H1 (cell line): Measurements from ENCODE around the gene EFEMP2. TPM values are rescaled to one million over a fixed set of nuclear protein-coding genes. Genes with fewer than 3 reads are reported as not detected.
"Not testable (repeated sequence)": the region's sequence is repeated elsewhere in the genome, so short reads cannot be mapped to it uniquely, and the experiment has no call there.

Source experiments
- CTCF ChIA-PET: fragments of 300-600 bp; sonication (Branson Sonifier 250); formaldehyde crosslinking; loops from one replicate; lab custom pipeline; 2021; ENCODE audit not compliant: partially characterized antibody; lab: Charles Lee
- POLR2A ChIA-PET: fragments of 300-600 bp; sonication (Branson Sonifier 250); formaldehyde crosslinking; loops from one replicate; lab custom pipeline; 2021; ENCODE audit warnings: inconsistent platforms; ENCODE audit not compliant: partially characterized antibody; lab: Charles Lee
- DNase-seq, 2 experiments: peaks; one replicate each; pipeline versions ENCODE4 v3.0.0 to v3.0.0-alpha.2; 2010 to 2022; ENCODE audit warnings: low spot score in 2 of 2, low read depth in 1 of 2, mixed read lengths in 1 of 2
- FAIRE-seq: peaks from 2 replicates; lab custom pipeline; 2011; peaks lifted over from hg19 to GRCh38; lab: Jason Lieb, UNC
- H2AFZ ChIP-seq: 2 replicates; pipeline ENCODE4 v1.8.1; 2012; ENCODE audit warnings: low read length, inconsistent platforms
- H2AK5ac ChIP-seq: 2 replicates; pipeline ENCODE4 v1.6.1; 2013; ENCODE audit warnings: low read depth, low read length
- H2BK120ac ChIP-seq: replicated peaks from 2 replicates; pipeline ENCODE3; 2013; ENCODE audit warnings: low read depth, low read length, inconsistent platforms
- H2BK12ac ChIP-seq: 2 replicates; pipeline ENCODE4 v1.6.1; 2013; ENCODE audit warnings: low read depth, low read length
- H2BK15ac ChIP-seq: 2 replicates; pipeline ENCODE4 v1.6.1; 2013; ENCODE audit warnings: low read length
- H2BK20ac ChIP-seq: 2 replicates; pipeline ENCODE4 v1.6.1; 2013; ENCODE audit warnings: low read length
- H2BK5ac ChIP-seq: 2 replicates; pipeline ENCODE4 v1.6.1; 2013; ENCODE audit warnings: low read depth, low read length
- H3K14ac ChIP-seq: 2 replicates; pipeline ENCODE4 v1.6.1; 2013; ENCODE audit warnings: inconsistent platforms; ENCODE audit not compliant: insufficient read length
- H3K18ac ChIP-seq: 2 replicates; pipeline ENCODE4 v1.6.1; 2013; ENCODE audit warnings: low read length; ENCODE audit errors: extremely low read depth
- H3K23ac ChIP-seq: 2 replicates; pipeline ENCODE4 v1.6.1; 2013; ENCODE audit warnings: inconsistent platforms; ENCODE audit not compliant: insufficient read length
- H3K23me2 ChIP-seq: 2 replicates; pipeline ENCODE4 v1.6.1; 2013; ENCODE audit warnings: low read depth, low read length
- H3K27ac ChIP-seq: 2 replicates; pipeline ENCODE4 v1.6.1; 2011; ENCODE audit warnings: low read depth, low read length, inconsistent platforms
- H3K27me3 ChIP-seq, 4 experiments: replicated peaks in 1 of 4; 1 replicate in 1 of 4; 2 replicates in 3 of 4; pipeline versions ENCODE4 v1.6.1 to v1.8.1; 2011 to 2013; ENCODE audit warnings: low read length in 3 of 4, mild to moderate bottlenecking in 3 of 4, inconsistent platforms in 2 of 4, mixed read lengths in 2 of 4, moderate library complexity in 1 of 4; ENCODE audit not compliant: control insufficient read depth in 3 of 4, insufficient read depth in 3 of 4; ENCODE audit errors: extremely low read depth in 1 of 4
- H3K36me3 ChIP-seq, 4 experiments: 2 replicates each; pipeline versions ENCODE4 v1.6.1 to v1.8.1; 2011 to 2013; ENCODE audit warnings: mild to moderate bottlenecking in 4 of 4, low read length in 3 of 4, moderate library complexity in 2 of 4, control low read depth in 1 of 4, inconsistent platforms in 1 of 4; ENCODE audit not compliant: insufficient read depth in 4 of 4, control insufficient read depth in 2 of 4
- H3K4ac ChIP-seq: replicated peaks from 2 replicates; pipeline ENCODE3; 2013; ENCODE audit warnings: low read length, low read depth, mixed read lengths, inconsistent platforms; ENCODE audit not compliant: insufficient read length
- H3K4me1 ChIP-seq, 4 experiments: replicated peaks in 1 of 4; 1 replicate in 1 of 4; 2 replicates in 3 of 4; pipeline versions ENCODE4 v1.6.1 to v1.8.1; 2011 to 2013; ENCODE audit warnings: low read length in 3 of 4, inconsistent platforms in 2 of 4, mixed read lengths in 1 of 4; ENCODE audit not compliant: insufficient read depth in 4 of 4, control insufficient read depth in 3 of 4
- H3K4me2 ChIP-seq, 2 experiments: 2 replicates each; pipeline versions ENCODE4 v1.6.1 to v1.8.1; 2011 to 2013; ENCODE audit warnings: low read depth in 2 of 2, low read length in 2 of 2, control low read depth in 1 of 2, inconsistent platforms in 1 of 2, mild to moderate bottlenecking in 1 of 2; ENCODE audit not compliant: insufficient read depth in 1 of 2
- H3K4me3 ChIP-seq, 4 experiments: fragments of 200-600, 300-600 bp in 1 of 4; sonication (generic), shearing (Covaris generic), sonication (Bioruptor Twin) in 1 of 4; 2 replicates each; pipeline versions ENCODE4 v1.5.1 to v1.8.1; 2011 to 2016; ENCODE audit warnings: low read length in 4 of 4, low read depth in 3 of 4, control low read depth in 2 of 4, inconsistent platforms in 2 of 4, mild to moderate bottlenecking in 2 of 4, mixed read lengths in 1 of 4, moderate library complexity in 1 of 4; ENCODE audit not compliant: insufficient read depth in 2 of 4; ENCODE audit errors: extremely low read depth in 1 of 4
- H3K56ac ChIP-seq: replicated peaks from 2 replicates; pipeline ENCODE3; 2013; ENCODE audit warnings: low read depth, mild to moderate bottlenecking, mixed read lengths, low read length, inconsistent platforms; ENCODE audit not compliant: insufficient read length
- H3K79me1 ChIP-seq: 2 replicates; pipeline ENCODE4 v1.6.1; 2013; ENCODE audit warnings: low read depth, low read length, control low read depth
- H3K79me2 ChIP-seq, 2 experiments: 2 replicates each; pipeline versions ENCODE4 v1.6.1 to v1.8.1; 2012 to 2013; ENCODE audit warnings: low read length in 2 of 2, mild to moderate bottlenecking in 2 of 2, inconsistent platforms in 1 of 2; ENCODE audit not compliant: insufficient read depth in 2 of 2, control insufficient read depth in 1 of 2
- H3K9ac ChIP-seq, 4 experiments: replicated peaks in 1 of 4; 1 replicate in 1 of 4; 2 replicates in 3 of 4; pipeline versions ENCODE4 v1.6.1 to v1.8.1; 2011 to 2013; ENCODE audit warnings: low read depth in 3 of 4, low read length in 3 of 4, control low read depth in 2 of 4, mild to moderate bottlenecking in 2 of 4, moderate library complexity in 2 of 4, inconsistent platforms in 1 of 4; ENCODE audit errors: extremely low read depth in 1 of 4
- H3K9me3 ChIP-seq, 2 experiments: 2 replicates each; pipeline versions ENCODE4 v1.6.1 to v1.8.1; 2012 to 2013; ENCODE audit warnings: mild to moderate bottlenecking in 2 of 2, moderate library complexity in 2 of 2, control low read depth in 1 of 2, inconsistent platforms in 1 of 2, low read depth in 1 of 2, low read length in 1 of 2, mixed read lengths in 1 of 2; ENCODE audit not compliant: insufficient read depth in 2 of 2
- H4K20me1 ChIP-seq, 2 experiments: replicated peaks in 1 of 2; 2 replicates each; pipeline versions ENCODE3 to v1.8.1; 2011 to 2013; ENCODE audit warnings: inconsistent platforms in 2 of 2, low read length in 2 of 2, mild to moderate bottlenecking in 1 of 2; ENCODE audit not compliant: insufficient read depth in 2 of 2, control insufficient read depth in 1 of 2
- H4K5ac ChIP-seq: 2 replicates; pipeline ENCODE4 v1.6.1; 2013; ENCODE audit warnings: low read length, low read depth, mixed read lengths, inconsistent platforms; ENCODE audit not compliant: insufficient read length
- H4K8ac ChIP-seq: 2 replicates; pipeline ENCODE4 v1.8.0; 2013; ENCODE audit warnings: mild to moderate bottlenecking, moderate library complexity, low read length, inconsistent platforms; ENCODE audit not compliant: insufficient read depth; ENCODE audit errors: extremely low read depth
- H4K91ac ChIP-seq: replicated peaks from 2 replicates; pipeline ENCODE3; 2013; ENCODE audit warnings: low read length, mixed read lengths, inconsistent platforms; ENCODE audit not compliant: insufficient read length
- WGBS, 2 experiments: shearing (Covaris generic) in 1 of 2; methylation state at CpG; one replicate each; pipeline versions ENCODE4 v1.1.6 to v1.1.7; 2013 to 2015; ENCODE audit warnings: low lambda C conversion rate in 2 of 2, mixed read lengths in 2 of 2, inconsistent platforms in 1 of 2, low coverage in 1 of 2, missing lambda C conversion rate in 1 of 2; ENCODE audit not compliant: insufficient replicate concordance in 2 of 2, insufficient coverage in 1 of 2, insufficient read length in 1 of 2; ENCODE audit errors: extremely low coverage in 1 of 2, missing lambda C conversion rate in 1 of 2; 5-methylcytosine and 5-hydroxymethylcytosine counted together
- polyA plus RNA-seq, 7 experiments: library from polyadenylated mRNA; depleted of rRNA in 3 of 7; stranded (reverse) in 5 of 7; unstranded in 2 of 7; fragments of >200 nt in 5 of 7; fragments of 200-250 nt in 2 of 7; gene quantifications; 1 replicate in 5 of 7; 2 replicates in 1 of 7; 4 replicates in 1 of 7; pipeline versions ENCODE4 v1.2.1 to v1.2.3, GENCODE V29; 2011 to 2013; ENCODE audit warnings: missing spikeins in 2 of 7, mixed read lengths in 2 of 7
- total RNA-seq: library from RNA; stranded (reverse); fragmentation: NEBNext Ultra II Directional; extraction: Animal tissue kit (Norgen Biotek cat#: 25700); gene quantifications from 2 replicates; pipeline ENCODE4 v1.2.1, GENCODE V29; 2021

Gene EFEMP2
- total and polyA plus RNA-seq, 2 of the 8 experiments (the other 6 are each of a cell fraction or from before 2014, with no cell fraction given) = 8.8 to 17.2 TPM

DNA sequence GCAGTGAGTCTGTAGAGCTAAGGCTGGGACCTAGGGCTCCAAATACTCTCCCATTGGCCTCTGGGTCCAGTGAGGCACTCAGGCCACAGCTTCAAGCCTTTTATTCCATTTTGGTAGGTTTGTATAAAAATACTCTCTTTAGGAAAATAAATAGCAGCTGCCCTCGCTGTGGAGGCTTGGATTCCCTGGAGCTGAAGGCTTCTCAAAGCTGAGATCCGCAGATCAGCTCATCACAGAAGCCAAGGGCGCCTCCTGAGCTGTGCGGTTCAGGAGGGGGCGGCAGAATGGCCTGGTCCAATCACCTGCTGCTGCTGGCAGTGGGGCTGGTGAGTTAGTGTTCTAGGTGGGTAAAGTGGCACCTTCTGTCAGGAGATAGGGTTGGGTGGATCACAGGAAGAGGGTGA, 19.5 kb upstream of the EFEMP2 start:
- not testable (repeated sequence) for DNase-seq, H4K20me1 ChIP-seq, H3K14ac ChIP-seq, H4K5ac ChIP-seq, H3K36me3 ChIP-seq, H3K4ac ChIP-seq, H4K8ac ChIP-seq, FAIRE-seq, H2BK5ac ChIP-seq, H2BK20ac ChIP-seq, H2BK15ac ChIP-seq, H2BK120ac ChIP-seq, H2AK5ac ChIP-seq, H2AFZ ChIP-seq, H3K18ac ChIP-seq, H3K56ac ChIP-seq, H3K9me3 ChIP-seq, H4K91ac ChIP-seq, H3K23ac ChIP-seq, H3K79me1 ChIP-seq, H3K79me2 ChIP-seq, H3K27ac ChIP-seq
- CTCF ChIA-PET = interaction anchor here (0.6 to 19.6 kb wide), 19 partner anchors 8 to 536 kb away, joined by 3 to 283 read pairs (median 7); partner anchors contain the start of genes AP5B1, C11orf68, CFL1 and EFEMP2
- 82% methylated on average over 5 of the region's 5 CpGs; no CpG with 5 or more reads in 1 of the 2 experiments for WGBS, 2 experiments
- Histone ChIP-seq H3K9ac (peak overlapping the region in 1 of 4 experiments; percentile 54; a peak in 1 of 7 replicates), H2BK12ac (peak overlapping the region; percentile 50; the same call in 1 of the 2 replicates), H3K4me3 (peak overlapping the region; percentile 74 to 82 (median 78); a peak in 5 of 8 replicates), H3K27me3 (peaks cover 0 to 14% (median 8%) of the 10 kb centered on the region in 4 experiments; a peak in 6 of 7 replicates), H3K4me1 (peaks cover 0 to 30% (median 12%) of the 10 kb centered on the region in 4 experiments; a peak in 5 of 7 replicates), H3K4me2 (peak overlapping the region; percentile 94 to 97), H3K23me2 (peaks cover 25% of the 10 kb centered on the region)
- POLR2A ChIA-PET = interaction anchor here (1.1 to 39.7 kb wide), 7 partner anchors 8 to 85 kb away, joined by 3 to 1071 read pairs (median 11); partner anchors contain the start of genes C11orf68, CFL1, EFEMP2 and FOSL1
